PC-3 (cell line): Measurements from ENCODE around the gene NIT1. TPM values are rescaled to one million over a fixed set of nuclear protein-coding genes. Genes with fewer than 3 reads are reported as not detected.

Experiments used
- ATAC-seq: fragments of 200-7000 bp; cut with Tn5 transposase; 2 replicates; pipeline ENCODE4 v1.9.1; 2020; ENCODE audit warnings: mild to moderate bottlenecking, moderate library complexity
- BruUV-seq: library from RNA; stranded (reverse); fragments of 400-500 nt; replicated peaks from 2 replicates; lab custom pipeline; 2021; lab: Mats Ljungman, UMichigan
- CTCF ChIA-PET: fragments of 300-600 bp; sonication (Branson Sonifier 250); formaldehyde crosslinking; loops from one replicate; lab custom pipeline; 2022; ENCODE audit warnings: antibody characterized with exemption; lab: Charles Lee
- POLR2A ChIA-PET: fragments of 300-600 bp; sonication (Branson Sonifier 250); formaldehyde crosslinking; loops from one replicate; lab custom pipeline; 2022; ENCODE audit warnings: antibody characterized with exemption; ENCODE audit not compliant: unreplicated experiment; lab: Charles Lee
- DNase-seq: peaks from one replicate; pipeline ENCODE4 v3.0.0-alpha.2; 2015
- H2AFZ ChIP-seq: fragments of 300-600 bp; sonication (generic); 2 replicates; pipeline ENCODE4 v1.6.0; 2016; ENCODE audit warnings: antibody characterized with exemption, low read length
- H3F3A ChIP-seq: fragments of 300-600 bp; sonication (generic); one replicate; pipeline ENCODE4 v1.6.0; 2017; ENCODE audit warnings: antibody characterized with exemption, low read length, control low read depth, mild to moderate bottlenecking; ENCODE audit not compliant: unreplicated experiment
- H3K27ac ChIP-seq: fragments of 300-600 bp; sonication (generic); 2 replicates; pipeline ENCODE4 v1.5.1; 2016; ENCODE audit warnings: mild to moderate bottlenecking, low read length
- H3K27me3 ChIP-seq: fragments of 300-600 bp; sonication (generic); 2 replicates; pipeline ENCODE4 v1.6.1; 2016; ENCODE audit warnings: low read length, mixed read lengths
- H3K36me3 ChIP-seq: fragments of 300-600 bp; sonication (generic); 2 replicates; pipeline ENCODE4 v1.6.1; 2016; ENCODE audit warnings: low read depth, mixed run types, low read length, mixed read lengths
- H3K4me1 ChIP-seq: fragments of 300-600 bp; sonication (generic); 2 replicates; pipeline ENCODE4 v1.5.1; 2016; ENCODE audit warnings: low read length; ENCODE audit not compliant: insufficient read depth
- H3K4me2 ChIP-seq: fragments of 300-600 bp; sonication (generic); 2 replicates; pipeline ENCODE4 v1.6.0; 2016; ENCODE audit warnings: low read length
- H3K4me3 ChIP-seq: fragments of 300-600 bp; sonication (generic); 2 replicates; pipeline ENCODE4 v1.5.1; 2016; ENCODE audit warnings: mild to moderate bottlenecking, low read length, mixed read lengths
- H3K79me2 ChIP-seq: fragments of 300-600 bp; sonication (generic); 2 replicates; pipeline ENCODE4 v1.6.1; 2017; ENCODE audit warnings: low read length, mixed read lengths
- H3K9ac ChIP-seq: fragments of 300-600 bp; sonication (generic); 2 replicates; pipeline ENCODE4 v1.6.0; 2016; ENCODE audit warnings: mild to moderate bottlenecking, low read length
- H3K9me2 ChIP-seq: fragments of 300-600 bp; sonication (generic); replicated peaks from 2 replicates; pipeline ENCODE4 v1.6.1; 2016; ENCODE audit warnings: mixed run types, low read length, mixed read lengths
- H3K9me3 ChIP-seq: fragments of 300-600 bp; sonication (generic); 2 replicates; pipeline ENCODE4 v1.6.1; 2016; ENCODE audit warnings: low read length, mixed read lengths
- H4K20me1 ChIP-seq: fragments of 300-600 bp; sonication (generic); 2 replicates; pipeline ENCODE4 v1.6.1; 2016; ENCODE audit warnings: low read length, mixed read lengths
- CTCF ChIP-seq: fragments of 300-600 bp; sonication (generic); conservative IDR thresholded peaks from 2 replicates; pipeline ENCODE4 v1.5.1; 2017; ENCODE audit warnings: antibody characterized with exemption, low read depth, mild to moderate bottlenecking, low read length
- EZH2 ChIP-seq: fragments of 300-600 bp; sonication (generic); IDR thresholded peaks from one replicate; pipeline ENCODE4 v1.6.1; 2017; ENCODE audit warnings: antibody characterized with exemption, mild to moderate bottlenecking, low read length; ENCODE audit not compliant: unreplicated experiment
- EZH2phosphoT487 ChIP-seq: fragments of 300-600 bp; sonication (generic); IDR thresholded peaks from 2 replicates; pipeline ENCODE4 v1.6.1; 2018; ENCODE audit warnings: mild to moderate bottlenecking, antibody characterized with exemption, low read length, borderline replicate concordance
- intact Hi-C: fragments of 100-400 bp; cut with micrococcal nuclease; formaldehyde crosslinking; loops from 2 replicates; pipeline ENCODE4 v1.9.0; 2023
- total RNA-seq: library from RNA; depleted of rRNA; stranded (reverse); fragments of >200 nt; gene quantifications from 2 replicates; pipeline ENCODE4 v1.2.3, GENCODE V29; 2014

Gene NIT1
- total RNA-seq, 1 experiment from 2014 or later: 18.1 TPM

- Histone ChIP-seq H3K4me3 (peak overlapping the region; percentile 90), H3K79me2 (peaks cover 82% of the 10 kb centered on the region), H3K4me1 (peaks cover 18% of the 10 kb centered on the region), H3K9me3 (no peaks in the 10 kb centered on the region), H3K9me2 (no peaks in the 10 kb centered on the region), H3K27me3 (no peaks in the 10 kb centered on the region), H2AFZ (peak overlapping the region; percentile 87), H3K9ac (peak overlapping the region; percentile 94), H4K20me1 (no peaks in the 10 kb centered on the region), H3K4me2 (peak overlapping the region; percentile 98), H3K36me3 (peaks cover 24% of the 10 kb centered on the region), H3K27ac (peak overlapping the region; percentile 91), H3F3A (peaks cover 5% of the 10 kb centered on the region)
- ATAC-seq (peak; percentile 3), DNase-seq (no peak)
- ChIA-PET POLR2A (interaction anchor here (0.6 to 0.9 kb wide), 2 partner anchors 33 to 111 kb away, joined by 3 to 6 read pairs; partner anchors contain the start of gene F11R), CTCF (no interaction called here)
- intact Hi-C loops: loop anchor here (1.0 to 2.0 kb wide), 3 partner anchors 12 to 33 kb away; partner anchors contain the start of genes KLHDC9 and UFC1
- TF ChIP-seq CTCF (no peak), EZH2 (no peak), EZH2phosphoT487 (no peak)
- no TSS peak for BruUV-seq
Measured at GRCh38 chr1:161131523-161132409, 13.9 kb downstream of the NIT1 start.

- Histone ChIP-seq H3K36me3 (peaks cover 17% of the 10 kb centered on the region), H3K4me1 (peaks cover 18% of the 10 kb centered on the region), H3K9me3 (no peaks in the 10 kb centered on the region), H2AFZ (peak within 1 kb of the TSS; percentile 87), H3K4me3 (peak within 1 kb of the TSS; percentile 90), H3K9ac (peak within 1 kb of the TSS; percentile 94), H3K27ac (peak within 1 kb of the TSS; percentile 91), H3F3A (peaks cover 5% of the 10 kb centered on the region), H3K9me2 (no peaks in the 10 kb centered on the region), H4K20me1 (no peaks in the 10 kb centered on the region), H3K4me2 (peak within 1 kb of the TSS; percentile 98), H3K27me3 (no peaks in the 10 kb centered on the region), H3K79me2 (peaks cover 73% of the 10 kb centered on the region)
- POLR2A ChIA-PET: interaction anchor here (0.6 to 0.9 kb wide), 3 partner anchors 15 to 407 kb away, joined by 3 to 6 read pairs (median 6); partner anchors contain the start of genes F11R, NIT1 and PFDN2
- ATAC-seq (peak; percentile 84), DNase-seq (peak; percentile 97)
- CTCF ChIA-PET: interaction anchor here (0.9 to 1.1 kb wide), 2 partner anchors 21 to 33 kb away, joined by 5 read pairs; partner anchors contain the start of genes PPOX and UFC1
- BruUV-seq: TSS peak; percentile 60
- intact Hi-C loops: loop anchor here (1.0 to 2.0 kb wide), 3 partner anchors 13 to 34 kb away; partner anchors contain the start of genes KLHDC9 and UFC1
- TF ChIP-seq CTCF (0 out of 2 replicates have a peak, but pooled peaks have one; percentile 39), EZH2 (no peak)
Measured at GRCh38 chr1:161132410-161133219, 14.7 kb downstream of the NIT1 start, which contains the start of gene DEDD. Gene DEDD (minus strand): TSS chr1:161132667. CDS start chr1:161124462, 8,205 bp downstream.
